ENCODE results near the gene CHMP2B. TPM values are rescaled to one million over a fixed set of nuclear protein-coding genes. Genes with fewer than 3 reads are reported as not detected.

The CHMP2B gene, protein sequence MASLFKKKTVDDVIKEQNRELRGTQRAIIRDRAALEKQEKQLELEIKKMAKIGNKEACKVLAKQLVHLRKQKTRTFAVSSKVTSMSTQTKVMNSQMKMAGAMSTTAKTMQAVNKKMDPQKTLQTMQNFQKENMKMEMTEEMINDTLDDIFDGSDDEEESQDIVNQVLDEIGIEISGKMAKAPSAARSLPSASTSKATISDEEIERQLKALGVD
- 5.8 TPM for polyA plus RNA-seq (2012; ENCODE audit: insufficient read depth, insufficient read length, low read depth)

DNA sequence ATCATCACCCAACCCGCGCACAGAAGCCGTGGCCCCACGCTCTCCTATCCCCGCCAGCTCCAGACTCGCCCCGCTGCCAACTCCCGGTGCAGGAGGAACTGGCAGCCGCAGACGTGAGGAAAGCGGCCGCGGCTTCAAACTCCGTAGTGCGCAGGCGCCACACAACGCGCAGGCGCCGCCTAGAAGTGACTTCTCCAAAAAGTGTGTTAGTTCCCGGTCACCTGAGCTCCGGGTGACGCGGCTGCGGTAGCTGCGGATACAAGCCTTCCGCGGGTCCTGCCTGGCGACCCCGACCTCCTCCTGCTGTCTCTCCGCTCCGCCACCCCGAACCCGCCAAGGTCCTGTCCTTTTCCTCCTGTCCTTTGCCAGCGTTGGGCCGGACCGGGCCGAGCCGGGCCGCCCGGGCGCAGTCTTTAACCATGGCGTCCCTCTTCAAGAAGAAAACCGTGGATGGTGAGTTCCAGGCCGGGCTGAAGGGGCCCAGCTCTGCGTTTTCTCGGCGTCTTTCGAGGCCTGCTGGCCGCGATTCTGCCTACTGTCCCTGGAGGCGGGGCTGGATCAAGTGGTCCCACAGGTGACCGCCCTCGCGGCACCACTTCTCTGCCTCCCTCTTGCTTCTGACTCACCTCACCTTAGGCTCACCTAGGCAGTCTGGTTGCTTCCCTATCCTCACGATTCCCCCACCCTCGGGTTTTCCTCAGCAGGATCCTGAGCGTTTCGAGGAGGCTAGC, at the start of gene CHMP2B:
CHMP2B (plus strand) TSS at position 206 of the 731 bp plus-strand sequence; CDS start at position 420, 214 bp downstream.
- H3K4me3 ChIP-seq (ENCODE audit: low read depth, low read length): peak within 1 kb of the TSS; percentile 82
- TF ChIP-seq, protein P1, sequence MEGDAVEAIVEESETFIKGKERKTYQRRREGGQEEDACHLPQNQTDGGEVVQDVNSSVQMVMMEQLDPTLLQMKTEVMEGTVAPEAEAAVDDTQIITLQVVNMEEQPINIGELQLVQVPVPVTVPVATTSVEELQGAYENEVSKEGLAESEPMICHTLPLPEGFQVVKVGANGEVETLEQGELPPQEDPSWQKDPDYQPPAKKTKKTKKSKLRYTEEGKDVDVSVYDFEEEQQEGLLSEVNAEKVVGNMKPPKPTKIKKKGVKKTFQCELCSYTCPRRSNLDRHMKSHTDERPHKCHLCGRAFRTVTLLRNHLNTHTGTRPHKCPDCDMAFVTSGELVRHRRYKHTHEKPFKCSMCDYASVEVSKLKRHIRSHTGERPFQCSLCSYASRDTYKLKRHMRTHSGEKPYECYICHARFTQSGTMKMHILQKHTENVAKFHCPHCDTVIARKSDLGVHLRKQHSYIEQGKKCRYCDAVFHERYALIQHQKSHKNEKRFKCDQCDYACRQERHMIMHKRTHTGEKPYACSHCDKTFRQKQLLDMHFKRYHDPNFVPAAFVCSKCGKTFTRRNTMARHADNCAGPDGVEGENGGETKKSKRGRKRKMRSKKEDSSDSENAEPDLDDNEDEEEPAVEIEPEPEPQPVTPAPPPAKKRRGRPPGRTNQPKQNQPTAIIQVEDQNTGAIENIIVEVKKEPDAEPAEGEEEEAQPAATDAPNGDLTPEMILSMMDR (IDR thresholded peaks at IDR 0.05; ENCODE audit: low read depth, low read length): no peak
- no peaks in the 10 kb centered on the region for H3K9me3 ChIP-seq
- no peaks in the 10 kb centered on the region for H3K36me3 ChIP-seq
- peak; percentile 89 for DNase-seq
- H3K27me3 ChIP-seq: peaks cover 27% of the 10 kb centered on the region
- H3K4me1 ChIP-seq: peaks cover 4% of the 10 kb centered on the region

DNA sequence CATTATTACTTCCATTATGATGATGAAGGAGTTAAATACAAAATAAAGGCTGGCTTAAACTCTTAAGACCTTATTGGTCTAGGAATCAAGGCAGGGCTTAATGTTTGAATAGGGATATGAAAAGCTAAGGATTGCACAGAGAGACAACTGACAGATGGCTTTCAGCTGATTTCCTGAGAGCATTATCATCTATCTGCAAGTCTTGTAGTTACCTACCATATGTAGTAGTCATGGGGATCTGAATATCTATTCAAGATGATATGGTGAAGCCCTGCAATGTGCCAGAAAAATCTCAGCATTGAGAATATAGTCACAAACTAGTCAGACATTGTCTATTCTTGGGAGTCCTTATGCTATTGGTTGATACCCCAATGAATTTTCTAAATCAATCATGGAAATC, 47.5 kb upstream of the CHMP2B start:
- TF ChIP-seq, protein P1 (IDR thresholded peaks at IDR 0.05; ENCODE audit: low read depth, low read length): no peak
- no peak for DNase-seq

DNA sequence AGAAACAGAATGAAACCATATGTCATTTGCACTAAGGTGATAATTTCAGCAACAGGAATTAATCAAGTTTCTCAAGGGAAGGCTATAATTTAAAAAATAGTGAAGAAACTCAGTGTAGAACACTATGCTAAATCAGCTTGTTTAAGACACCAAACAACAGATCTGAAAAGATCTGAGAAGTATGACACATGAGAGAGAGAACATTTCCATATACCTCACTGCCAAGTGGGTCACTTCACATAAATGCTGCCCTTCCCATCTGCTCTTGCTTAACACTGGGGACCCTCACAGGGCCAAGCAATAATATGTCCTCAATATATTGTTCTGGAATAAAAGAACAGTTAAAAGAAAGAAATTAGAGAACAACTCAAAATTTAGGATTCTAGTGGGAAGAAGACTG, 45.6 kb upstream of the CHMP2B start:
- no peaks in the 10 kb centered on the region; the same call in 1 of the 2 replicates for H3K27me3 ChIP-seq
- no peak for DNase-seq
- H3K9me3 ChIP-seq: no peaks in the 10 kb centered on the region
- TF ChIP-seq, protein P1 (IDR thresholded peaks at IDR 0.05; ENCODE audit: low read depth, low read length): no peak
- no peaks in the 10 kb centered on the region for H3K36me3 ChIP-seq
- H3K4me1 ChIP-seq: no peaks in the 10 kb centered on the region
- H3K4me3 ChIP-seq (ENCODE audit: low read depth, low read length): no peak overlapping the region

More for the DNA sequence above, 47.5 kb upstream of the CHMP2B start:
- Histone ChIP-seq H3K9me3 (no peaks in the 10 kb centered on the region), H3K36me3 (no peaks in the 10 kb centered on the region), H3K4me3 (ENCODE audit: low read depth, low read length) (no peak overlapping the region), H3K27me3 (no peaks in the 10 kb centered on the region; the same call in 1 of the 2 replicates), H3K4me1 (no peaks in the 10 kb centered on the region)

DNA sequence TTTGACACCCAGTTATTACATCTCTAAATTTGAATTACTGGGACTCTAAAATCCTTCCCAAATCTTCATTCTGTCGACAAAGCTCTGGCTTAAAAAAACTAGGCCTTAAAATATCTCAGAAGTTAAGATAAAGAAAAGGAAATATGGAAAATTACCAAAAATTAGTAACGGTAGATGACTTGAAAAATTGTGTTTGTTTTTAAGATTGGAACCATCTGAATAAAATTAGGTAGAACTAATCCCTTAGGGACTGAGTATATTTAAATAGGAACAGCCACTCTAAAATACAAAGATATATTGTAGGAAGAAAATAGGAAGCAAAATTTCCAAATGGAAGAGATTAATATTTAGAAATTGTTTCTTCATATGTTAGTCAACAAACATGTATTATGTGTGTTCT, 45.1 kb upstream of the CHMP2B start:
- no peak for DNase-seq
- H3K4me1 ChIP-seq: no peaks in the 10 kb centered on the region
- no peaks in the 10 kb centered on the region; the same call in 1 of the 2 replicates for H3K27me3 ChIP-seq
- H3K36me3 ChIP-seq: no peaks in the 10 kb centered on the region
- H3K9me3 ChIP-seq: no peaks in the 10 kb centered on the region
- no peak overlapping the region for H3K4me3 ChIP-seq (ENCODE audit: low read depth, low read length)
- TF ChIP-seq, protein P1 (IDR thresholded peaks at IDR 0.05; ENCODE audit: low read depth, low read length): no peak

DNA sequence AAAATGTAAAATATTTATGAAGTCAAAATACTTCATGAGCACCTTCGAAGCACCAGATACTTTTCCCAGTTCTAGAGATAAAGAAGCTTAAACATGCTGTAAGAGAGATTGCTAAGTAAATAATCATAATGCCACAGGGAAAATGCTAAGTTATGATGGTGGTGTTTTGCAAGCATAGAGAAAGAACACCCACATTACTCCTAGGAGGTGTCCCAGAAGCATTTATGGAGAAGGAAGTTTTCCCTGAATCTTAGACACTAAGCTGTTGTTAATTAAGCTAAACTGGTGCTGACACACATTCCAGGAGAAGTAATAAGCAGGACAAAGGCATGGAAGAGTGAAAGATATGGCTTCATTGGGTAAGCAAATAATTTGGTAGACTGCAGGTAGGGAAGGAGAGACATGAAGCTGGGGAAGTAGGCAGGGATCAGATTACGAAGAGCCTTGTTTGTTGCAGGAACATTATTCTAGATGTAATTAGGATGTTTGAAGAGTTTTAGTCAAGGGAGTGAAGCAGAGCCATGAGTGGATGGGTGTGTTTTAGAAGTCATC, 40.4 kb upstream of the CHMP2B start:
- DNase-seq: no peak
- TF ChIP-seq, protein P1 (IDR thresholded peaks at IDR 0.05; ENCODE audit: low read depth, low read length): no peak
- Histone ChIP-seq H3K9me3 (no peaks in the 10 kb centered on the region), H3K36me3 (no peaks in the 10 kb centered on the region), H3K4me3 (ENCODE audit: low read depth, low read length) (no peak overlapping the region), H3K4me1 (no peaks in the 10 kb centered on the region), H3K27me3 (no peaks in the 10 kb centered on the region)

Measured in BE2C (cell line).